Prostate gland (tissue), 2 donors: Measurements from ENCODE around the gene ITPKA. TPM values are rescaled to one million over a fixed set of nuclear protein-coding genes. Genes with fewer than 3 reads are reported as not detected.
A peak's percentile ranks its signal among the peaks of the same experiment; 100 is the strongest.

Experiments
- DNase-seq: peaks from one replicate; pipeline ENCODE4 v3.0.0-alpha.2; 2019; ENCODE audit warnings: low spot score
- H3K27ac ChIP-seq, 2 donors: fragments of 200-600 bp; sonication (generic); 2 replicates each; pipeline ENCODE4 v1.5.1; 2017 to 2019
- H3K27me3 ChIP-seq: fragments of 200-600 bp; sonication (generic); replicated peaks from 2 replicates; pipeline ENCODE4 v1.5.1; 2019; ENCODE audit not compliant: insufficient read depth
- H3K36me3 ChIP-seq, 2 donors: fragments of 200-600 bp; sonication (generic); 1 replicate in 1 of 2; 2 replicates in 1 of 2; pipeline versions ENCODE4 v1.5.1 to v1.8.1; 2017 to 2019
- H3K4me1 ChIP-seq: fragments of 200-600 bp; sonication (generic); replicated peaks from 2 replicates; pipeline ENCODE4 v1.5.1; 2019
- H3K4me3 ChIP-seq, 2 donors: fragments of 200-600 bp; sonication (generic); 2 replicates each; pipeline ENCODE4 v1.5.1; 2017 to 2019
- H3K9me3 ChIP-seq: fragments of 200-600 bp; sonication (generic); 2 replicates; pipeline ENCODE4 v1.5.1; 2017
- POLR2A ChIP-seq: fragments of 450-650 bp; IDR thresholded peaks from one replicate; pipeline ENCODE4 v1.6.1; 2016; ENCODE audit warnings: antibody characterized with exemption, mild to moderate bottlenecking
- POLR2AphosphoS5 ChIP-seq: sonication (generic); formaldehyde crosslinking; IDR thresholded peaks from one replicate; pipeline ENCODE4 v1.6.1; 2017; ENCODE audit warnings: antibody characterized with exemption
- WGBS: methylation state at CpG from one replicate; pipeline ENCODE4 v1.1.5; 2018; 5-methylcytosine and 5-hydroxymethylcytosine counted together
- intact Hi-C: fragments of 100-400 bp; cut with DNase I; formaldehyde crosslinking; loops from one replicate; pipeline ENCODE4 v1.14.2; 2022
- total RNA-seq, 2 donors: library from RNA; depleted of rRNA; stranded (reverse); fragments of >200 nt; gene quantifications; one replicate each; pipeline ENCODE4 v1.1.0, GENCODE V29; 2016
- TF ChIP-seq, protein P1 (sequence below), 4 experiments: fragments of 200-600 bp in 2 of 4; fragments of 450-650 bp in 2 of 4; sonication (generic) in 2 of 4; IDR thresholded peaks; 1 replicate in 3 of 4; 2 replicates in 1 of 4; pipeline ENCODE4 v1.5.1; 2016 to 2019; ENCODE audit warnings: antibody characterized with exemption in 4 of 4, mild to moderate bottlenecking in 2 of 4, moderate library complexity in 2 of 4

The ITPKA gene
- total RNA-seq, 2 donors from 2014 or later, result 0.23 to 14.2 TPM

DNA sequence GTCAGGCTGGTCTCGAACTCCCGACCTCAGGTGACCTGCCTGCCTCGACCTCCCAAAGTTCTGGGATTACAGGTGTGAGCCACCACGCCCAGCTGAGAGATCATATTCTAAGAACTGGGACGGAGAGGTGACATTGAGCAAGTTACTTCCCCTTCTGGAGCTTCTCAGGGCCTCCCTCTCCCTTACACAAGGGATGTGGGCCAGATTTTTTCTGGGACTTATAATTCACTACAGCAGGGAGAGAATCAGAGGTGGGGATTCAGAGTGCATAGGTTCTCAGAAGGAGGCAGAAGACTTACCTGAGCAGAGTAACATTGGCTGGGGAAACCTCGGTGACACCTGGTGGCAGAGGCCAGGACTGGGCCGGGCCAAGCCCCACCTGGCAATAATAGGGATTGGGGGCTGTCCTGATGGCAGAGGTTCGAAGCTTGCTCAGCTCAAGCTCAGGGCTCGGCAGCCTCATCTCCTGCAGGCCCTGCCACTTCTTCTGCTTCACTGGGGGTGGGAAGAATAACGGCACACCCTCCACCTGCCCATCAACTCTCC is 13.2 kb downstream of the ITPKA start:
- WGBS, result 81% methylated on average over 10 of the region's 10 CpGs
- TF ChIP-seq POLR2A (no peak), POLR2AphosphoS5 (no peak)
- TF ChIP-seq, protein P1, sequence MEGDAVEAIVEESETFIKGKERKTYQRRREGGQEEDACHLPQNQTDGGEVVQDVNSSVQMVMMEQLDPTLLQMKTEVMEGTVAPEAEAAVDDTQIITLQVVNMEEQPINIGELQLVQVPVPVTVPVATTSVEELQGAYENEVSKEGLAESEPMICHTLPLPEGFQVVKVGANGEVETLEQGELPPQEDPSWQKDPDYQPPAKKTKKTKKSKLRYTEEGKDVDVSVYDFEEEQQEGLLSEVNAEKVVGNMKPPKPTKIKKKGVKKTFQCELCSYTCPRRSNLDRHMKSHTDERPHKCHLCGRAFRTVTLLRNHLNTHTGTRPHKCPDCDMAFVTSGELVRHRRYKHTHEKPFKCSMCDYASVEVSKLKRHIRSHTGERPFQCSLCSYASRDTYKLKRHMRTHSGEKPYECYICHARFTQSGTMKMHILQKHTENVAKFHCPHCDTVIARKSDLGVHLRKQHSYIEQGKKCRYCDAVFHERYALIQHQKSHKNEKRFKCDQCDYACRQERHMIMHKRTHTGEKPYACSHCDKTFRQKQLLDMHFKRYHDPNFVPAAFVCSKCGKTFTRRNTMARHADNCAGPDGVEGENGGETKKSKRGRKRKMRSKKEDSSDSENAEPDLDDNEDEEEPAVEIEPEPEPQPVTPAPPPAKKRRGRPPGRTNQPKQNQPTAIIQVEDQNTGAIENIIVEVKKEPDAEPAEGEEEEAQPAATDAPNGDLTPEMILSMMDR (IDR thresholded peaks at IDR 0.05), result no peak
- Histone ChIP-seq H3K4me1 (peaks cover 7% of the 10 kb centered on the region), H3K27me3 (peaks cover 12% of the 10 kb centered on the region), H3K9me3 (no peaks in the 10 kb centered on the region), H3K27ac (no peak overlapping the region), H3K4me3 (no peak overlapping the region), H3K36me3 (no peaks in the 10 kb centered on the region)
- no peak for DNase-seq
- intact Hi-C loops, result no loop called here

DNA sequence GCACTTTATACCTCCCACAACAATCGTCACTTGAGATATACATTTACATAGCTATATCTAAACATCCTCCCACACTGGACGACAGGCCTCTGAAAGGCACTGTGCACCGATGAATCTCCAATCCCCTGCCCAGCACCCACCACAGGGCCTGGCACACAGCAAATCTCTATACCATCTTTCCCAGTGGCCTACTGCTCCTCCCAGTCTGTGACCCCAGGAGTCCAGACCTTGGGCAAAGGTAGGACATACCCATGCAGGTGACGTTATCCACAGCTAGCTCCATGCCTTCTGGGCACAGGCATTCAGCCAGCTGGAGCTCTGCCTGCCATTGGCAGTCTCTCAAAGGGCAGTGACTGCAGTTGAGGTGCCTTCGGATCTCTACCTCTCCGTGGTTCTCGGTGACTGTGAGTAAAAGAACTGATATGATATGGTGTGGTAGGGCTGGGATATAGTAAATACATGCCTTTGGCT is 14.2 kb downstream of the ITPKA start:
- intact Hi-C loops, result no loop called here
- peaks cover 12% of the 10 kb centered on the region for H3K4me1 ChIP-seq
- H3K27me3 ChIP-seq, result peaks cover 14% of the 10 kb centered on the region
- H3K4me3 ChIP-seq, result no peak overlapping the region
- DNase-seq, result no peak
- H3K27ac ChIP-seq, result no peak overlapping the region
- WGBS, result 48% methylated on average over 7 of the region's 7 CpGs
- no peaks in the 10 kb centered on the region for H3K9me3 ChIP-seq
- no peaks in the 10 kb centered on the region for H3K36me3 ChIP-seq
- no peak for TF ChIP-seq POLR2A
- TF ChIP-seq POLR2AphosphoS5, result no peak
- TF ChIP-seq, protein P1 (IDR thresholded peaks at IDR 0.05), result no peak

- intact Hi-C loops, result no loop called here
- 75% methylated on average over 7 of the region's 7 CpGs for whole genome bisulfite sequencing
- Histone ChIP-seq H3K4me3 (no peak overlapping the region), H3K9me3 (no peaks in the 10 kb centered on the region), H3K27ac (no peak overlapping the region), H3K4me1 (peaks cover 16% of the 10 kb centered on the region), H3K27me3 (peaks cover 21% of the 10 kb centered on the region), H3K36me3 (no peaks in the 10 kb centered on the region)
- DNase-seq, result no peak
- TF ChIP-seq POLR2AphosphoS5 (no peak), POLR2A (no peak)
- TF ChIP-seq, protein P1 (IDR thresholded peaks at IDR 0.05), result no peak
Observed at GRCh38 chr15:41510728-41511127, 17.1 kb downstream of the ITPKA start.

GRCh38 chr15:41511331-41511898 is 17.7 kb downstream of the ITPKA start:
- 10% methylated on average over 25 of the region's 56 CpGs for WGBS
- peaks cover 16% of the 10 kb centered on the region for H3K4me1 ChIP-seq
- peaks cover 21% of the 10 kb centered on the region for H3K27me3 ChIP-seq
- intact Hi-C loops, result no loop called here
- H3K9me3 ChIP-seq, result no peaks in the 10 kb centered on the region
- peak overlapping the region in 1 of 2 donors; percentile 20 for H3K4me3 ChIP-seq
- no peak for TF ChIP-seq POLR2AphosphoS5
- no peak for TF ChIP-seq POLR2A
- TF ChIP-seq, protein P1 (IDR thresholded peaks at IDR 0.05), result no peak
- no peak for DNase-seq
- H3K36me3 ChIP-seq, result no peaks in the 10 kb centered on the region
- H3K27ac ChIP-seq, result no peak overlapping the region

- DNase-seq, result no peak
- intact Hi-C loops, result no loop called here
- H3K4me1 ChIP-seq, result peaks cover 16% of the 10 kb centered on the region
- H3K9me3 ChIP-seq, result no peaks in the 10 kb centered on the region
- WGBS, result under 1% methylated on average over 33 of the region's 49 CpGs
- no peak overlapping the region for H3K27ac ChIP-seq
- no peaks in the 10 kb centered on the region for H3K36me3 ChIP-seq
- TF ChIP-seq POLR2A (no peak), POLR2AphosphoS5 (no peak)
- TF ChIP-seq, protein P1 (IDR thresholded peaks at IDR 0.05), result no peak
- H3K4me3 ChIP-seq, result peak overlapping the region in 1 of 2 donors; percentile 20
- peaks cover 21% of the 10 kb centered on the region for H3K27me3 ChIP-seq
Observed at GRCh38 chr15:41511899-41512369, 18.3 kb downstream of the ITPKA start.
